Left ventricle myocardium inferior (tissue), 1 donor: ENCODE data around the gene KIF20A. TPM values are rescaled to one million over a fixed set of nuclear protein-coding genes. Genes with fewer than 3 reads are reported as not detected.

ENCODE experiments used
- DNase-seq: peaks from one replicate; pipeline ENCODE4 v3.0.0-alpha.2; 2020
- H3K27ac ChIP-seq: fragments of 200-600 bp; replicated peaks from 2 replicates; pipeline ENCODE4 v1.8.0; 2021
- H3K27me3 ChIP-seq: fragments of 200-600 bp; 2 replicates; pipeline ENCODE4 v1.8.0; 2021; ENCODE audit warnings: low read depth
- H3K36me3 ChIP-seq: fragments of 200-600 bp; 2 replicates; pipeline ENCODE4 v1.8.0; 2021
- H3K4me1 ChIP-seq: fragments of 200-600 bp; 2 replicates; pipeline ENCODE4 v1.8.0; 2021
- H3K4me3 ChIP-seq: fragments of 200-600 bp; 2 replicates; pipeline ENCODE4 v1.8.0; 2021; ENCODE audit warnings: mild to moderate bottlenecking, moderate library complexity
- H3K9me3 ChIP-seq: fragments of 200-600 bp; replicated peaks from 2 replicates; pipeline ENCODE4 v1.8.0; 2021
- CTCF ChIP-seq: fragments of 200-600 bp; IDR thresholded peaks from 2 replicates; pipeline ENCODE4 v1.8.0; 2021; ENCODE audit warnings: antibody characterized with exemption, mild to moderate bottlenecking, borderline replicate concordance
- intact Hi-C: fragments of 100-400 bp; cut with micrococcal nuclease; formaldehyde crosslinking; loops from one replicate; pipeline ENCODE4 v1.11.0; 2022
- total RNA-seq: library from RNA; stranded (reverse); fragmentation: NEBNext Ultra II Directional; extraction: Animal tissue kit (Norgen Biotek cat#: 25700); gene quantifications from one replicate; pipeline ENCODE4 v1.2.1, GENCODE V29; 2021
- donor health status: DM: no; HTN: yes; CAD: no; lungs with severe emphysema.

The KIF20A gene
- total RNA-seq, 1 donor from 2014 or later = 0.77 TPM

- TF ChIP-seq CTCF = no peak
- intact Hi-C loops = no loop called here
These were observed 19.2 kb upstream of the KIF20A start for GRCh38 chr5:138159666-138160065.

GRCh38 chr5:138160706-138161105 is 18.2 kb upstream of the KIF20A start:
- no peaks in the 10 kb centered on the region for H3K9me3 ChIP-seq
- H3K4me3 ChIP-seq = no peak overlapping the region
- intact Hi-C loops = no loop called here
- no peak overlapping the region for H3K27ac ChIP-seq
- peaks cover 99% of the 10 kb centered on the region for H3K36me3 ChIP-seq
- no peak for TF ChIP-seq CTCF
- no peak for DNase-seq
- H3K27me3 ChIP-seq = no peaks in the 10 kb centered on the region
- H3K4me1 ChIP-seq = no peaks in the 10 kb centered on the region

More at GRCh38 chr5:138159666-138160065, 19.2 kb upstream of the KIF20A start:
- H3K27me3 ChIP-seq = no peaks in the 10 kb centered on the region
- no peak for DNase-seq
- no peaks in the 10 kb centered on the region for H3K9me3 ChIP-seq
- no peak overlapping the region for H3K4me3 ChIP-seq
- H3K27ac ChIP-seq = no peak overlapping the region
- H3K36me3 ChIP-seq = peaks cover 91% of the 10 kb centered on the region
- no peaks in the 10 kb centered on the region for H3K4me1 ChIP-seq

GRCh38 chr5:138163721-138164120 is 15.2 kb upstream of the KIF20A start:
- H3K4me1 ChIP-seq = no peaks in the 10 kb centered on the region
- no peak overlapping the region for H3K27ac ChIP-seq
- no peaks in the 10 kb centered on the region for H3K27me3 ChIP-seq
- TF ChIP-seq CTCF = no peak
- no peak overlapping the region for H3K4me3 ChIP-seq
- no peaks in the 10 kb centered on the region for H3K9me3 ChIP-seq
- intact Hi-C loops = no loop called here
- H3K36me3 ChIP-seq = peaks cover 100% of the 10 kb centered on the region
- DNase-seq = no peak

GRCh38 chr5:138169124-138169523 is 9.8 kb upstream of the KIF20A start:
- H3K36me3 ChIP-seq = peaks cover 99% of the 10 kb centered on the region
- intact Hi-C loops = no loop called here
- no peaks in the 10 kb centered on the region for H3K4me1 ChIP-seq
- H3K4me3 ChIP-seq = no peak overlapping the region
- H3K27me3 ChIP-seq = no peaks in the 10 kb centered on the region
- H3K9me3 ChIP-seq = no peaks in the 10 kb centered on the region
- no peak overlapping the region for H3K27ac ChIP-seq
- no peak for TF ChIP-seq CTCF
- DNase-seq = no peak

GRCh38 chr5:138170299-138170698 is 8.6 kb upstream of the KIF20A start:
- Histone ChIP-seq H3K9me3 (no peaks in the 10 kb centered on the region), H3K27ac (no peak overlapping the region), H3K4me3 (no peak overlapping the region), H3K27me3 (no peaks in the 10 kb centered on the region), H3K36me3 (peaks cover 99% of the 10 kb centered on the region), H3K4me1 (peaks cover 4% of the 10 kb centered on the region)
- DNase-seq = no peak
- no peak for TF ChIP-seq CTCF
- intact Hi-C loops = no loop called here
